ENCODE data around the gene TRIP10. TPM values are rescaled to one million over a fixed set of nuclear protein-coding genes. Genes with fewer than 3 reads are reported as not detected.
A peak's percentile ranks its signal among the peaks of the same experiment; 100 is the strongest.

TRIP10 gene
- total and polyA plus RNA-seq, 2 of the 13 experiments (the other 11 are each of a cell fraction or from before 2014, with no cell fraction given), result 32.5 to 33.2 TPM

- TF ChIP-seq ZSCAN22 (CRISPR knock-in tag; IDR thresholded peaks at IDR 0.05) (no peak), RBFOX2 (IDR thresholded peaks at IDR 0.05; ENCODE audit: low read depth, low read length) (peak; percentile 61), THYN1 (CRISPR knock-in tag; IDR thresholded peaks at IDR 0.05; ENCODE audit: borderline replicate concordance, low read depth) (no peak), ZNF292 (CRISPR knock-in tag; IDR thresholded peaks at IDR 0.05; ENCODE audit: borderline replicate concordance, low read depth) (no peak), ZNF275 (CRISPR knock-in tag; IDR thresholded peaks at IDR 0.05; ENCODE audit: borderline replicate concordance) (0 out of 2 replicates have a peak, but pooled peaks have one; percentile 5), MED8 (CRISPR knock-in tag; IDR thresholded peaks at IDR 0.05; ENCODE audit: insufficient replicate concordance) (no peak), POLR2A (IDR thresholded peaks at IDR 0.05; ENCODE audit: insufficient read depth in 1 of 2, low read depth in 2 of 2, low read length in 2 of 2) (peak in 1 of 2 experiments; percentile 18), NFKB2 (CRISPR knock-in tag; IDR thresholded peaks at IDR 0.05; ENCODE audit: borderline replicate concordance) (no peak), SIX4 (CRISPR knock-in tag; IDR thresholded peaks at IDR 0.05) (no peak), SRF (IDR thresholded peaks at IDR 0.05; ENCODE audit: low read depth, low read length) (no peak), DNMT3B (CRISPR knock-in tag; conservative IDR thresholded peaks at IDR 0.05) (no peak), ZFY (CRISPR knock-in tag; IDR thresholded peaks at IDR 0.05) (no peak; the same call in 1 of the 2 replicates), POGZ (CRISPR knock-in tag; IDR thresholded peaks at IDR 0.05) (no peak), GABPA (IDR thresholded peaks at IDR 0.05; ENCODE audit: low read depth, low read length) (no peak), GABPA (CRISPR knock-in tag; IDR thresholded peaks at IDR 0.05; ENCODE audit: low read depth) (no peak), BATF2 (CRISPR knock-in tag; IDR thresholded peaks at IDR 0.05) (no peak), RELA (CRISPR knock-in tag; IDR thresholded peaks at IDR 0.05) (no peak), MED13 (CRISPR knock-in tag; IDR thresholded peaks at IDR 0.05) (no peak), GPN1 (CRISPR knock-in tag; IDR thresholded peaks at IDR 0.05; ENCODE audit: borderline replicate concordance) (no peak), ZNF501 (CRISPR knock-in tag; IDR thresholded peaks at IDR 0.05) (peak; percentile 65; the same call in 1 of the 2 replicates), ARNT2 (CRISPR knock-in tag; IDR thresholded peaks at IDR 0.05; ENCODE audit: low read depth) (peak; percentile 25; the same call in 1 of the 2 replicates), ONECUT2 (CRISPR knock-in tag; IDR thresholded peaks at IDR 0.05) (no peak), ZNF768 (CRISPR knock-in tag; IDR thresholded peaks at IDR 0.05) (peak; percentile 94), ZNF770 (CRISPR knock-in tag; IDR thresholded peaks at IDR 0.05) (peak; percentile 74), POLR2AphosphoS5 (IDR thresholded peaks at IDR 0.05; ENCODE audit: low read depth, low read length) (peak; percentile 75), ZNF513 (CRISPR knock-in tag; conservative IDR thresholded peaks at IDR 0.05) (no peak), NFKBIZ (CRISPR knock-in tag; IDR thresholded peaks at IDR 0.05) (no peak)
These were observed 24.5 kb upstream of the TRIP10 start (continued) for GRCh38 chr19:6714749-6715555.

Data from HepG2 (cell line).